GM18868 (cell line): Measurements from ENCODE around the gene ZNF276.
A peak's percentile ranks its signal among the peaks of the same experiment; 100 is the strongest.

ENCODE experiments used
- ATAC-seq: cut with Tn5 transposase; IDR thresholded peaks from one replicate; pipeline ENCODE4 v1.9.1; 2021; ENCODE audit warnings: mild to moderate bottlenecking, moderate library complexity; ENCODE audit not compliant: unreplicated experiment

Gene ZNF276

DNA sequence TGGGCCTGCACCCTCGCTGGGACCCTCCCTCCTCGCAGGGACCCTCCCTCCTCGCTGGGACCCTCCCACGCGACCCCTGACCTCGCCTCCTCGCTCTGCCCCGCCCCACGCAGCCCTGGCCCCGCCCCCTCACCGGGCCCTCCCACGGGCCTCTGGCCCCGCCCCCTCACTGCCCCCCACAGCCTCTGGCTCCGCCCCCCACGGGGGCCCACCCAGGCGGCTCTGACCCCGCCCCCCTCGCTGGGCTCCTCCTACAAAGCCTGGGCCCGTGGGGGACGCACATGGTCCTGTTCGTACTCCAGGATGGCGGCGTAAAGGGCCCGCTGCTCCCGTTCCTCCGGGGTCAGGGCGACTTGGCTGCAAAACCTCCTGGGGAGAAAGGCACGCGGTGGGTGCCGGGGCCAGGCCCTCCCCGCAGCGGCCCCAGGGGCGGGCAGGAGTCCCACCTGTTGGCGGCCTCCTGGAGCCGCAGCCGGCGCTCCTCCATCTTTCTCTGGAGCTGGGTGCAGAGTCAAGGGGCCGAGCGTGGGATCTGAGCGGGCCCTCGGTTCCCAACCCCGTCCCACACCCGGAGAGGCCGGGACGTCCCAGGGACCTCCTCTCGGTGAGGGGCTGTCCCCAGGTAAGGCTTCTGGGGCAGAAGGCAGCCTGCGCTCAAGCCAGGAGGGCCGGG lies 9.6 kb upstream of the ZNF276 start:
- ATAC-seq, result peak; percentile 49

DNA sequence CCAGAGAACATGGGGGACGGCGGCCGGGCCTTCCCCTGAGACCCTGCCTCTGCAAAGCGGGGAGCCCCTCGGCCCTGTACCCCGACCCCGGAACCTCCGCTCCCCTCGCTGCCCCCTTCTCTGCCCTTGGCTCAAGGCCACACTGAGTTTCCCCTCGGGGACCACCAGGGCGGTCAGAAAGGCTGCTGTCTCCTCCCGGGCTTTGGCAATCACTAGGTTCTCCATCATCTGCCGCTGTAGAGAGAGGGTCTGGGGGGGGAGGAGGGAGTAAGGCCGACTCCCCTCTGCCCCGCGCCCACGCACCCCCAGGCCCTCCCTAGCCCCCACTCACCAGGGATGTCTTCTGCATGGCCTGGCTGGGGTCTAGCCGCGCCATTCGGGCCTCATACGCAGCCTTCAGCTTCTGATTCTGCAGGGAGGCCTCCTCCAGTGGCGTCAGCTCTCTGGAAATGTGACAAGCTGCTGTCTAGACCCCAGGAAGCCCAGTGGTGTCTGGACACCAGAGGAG lies 9.0 kb upstream of the ZNF276 start:
- ATAC-seq, result no peak

DNA sequence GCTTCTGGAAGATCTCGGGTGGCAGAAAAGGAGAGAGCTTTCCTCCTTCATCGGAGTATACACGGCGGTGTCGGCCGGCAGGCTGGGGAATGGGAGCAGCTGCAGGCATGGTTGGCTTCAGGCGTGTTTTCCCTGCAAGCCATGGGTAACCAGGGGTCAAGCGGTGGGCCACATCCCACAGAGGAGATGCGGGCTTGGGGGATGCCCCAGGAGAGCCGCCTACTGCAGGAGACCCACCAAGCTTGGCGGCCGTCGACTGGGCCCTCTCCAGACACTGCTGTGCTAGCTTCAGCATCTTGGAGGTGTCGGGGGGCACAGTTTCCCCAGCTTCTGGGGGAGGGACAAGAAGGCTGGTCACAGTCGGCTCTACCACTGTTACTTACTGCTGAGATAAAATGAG lies 4.8 kb upstream of the ZNF276 start:
- ATAC-seq, result no peak

DNA sequence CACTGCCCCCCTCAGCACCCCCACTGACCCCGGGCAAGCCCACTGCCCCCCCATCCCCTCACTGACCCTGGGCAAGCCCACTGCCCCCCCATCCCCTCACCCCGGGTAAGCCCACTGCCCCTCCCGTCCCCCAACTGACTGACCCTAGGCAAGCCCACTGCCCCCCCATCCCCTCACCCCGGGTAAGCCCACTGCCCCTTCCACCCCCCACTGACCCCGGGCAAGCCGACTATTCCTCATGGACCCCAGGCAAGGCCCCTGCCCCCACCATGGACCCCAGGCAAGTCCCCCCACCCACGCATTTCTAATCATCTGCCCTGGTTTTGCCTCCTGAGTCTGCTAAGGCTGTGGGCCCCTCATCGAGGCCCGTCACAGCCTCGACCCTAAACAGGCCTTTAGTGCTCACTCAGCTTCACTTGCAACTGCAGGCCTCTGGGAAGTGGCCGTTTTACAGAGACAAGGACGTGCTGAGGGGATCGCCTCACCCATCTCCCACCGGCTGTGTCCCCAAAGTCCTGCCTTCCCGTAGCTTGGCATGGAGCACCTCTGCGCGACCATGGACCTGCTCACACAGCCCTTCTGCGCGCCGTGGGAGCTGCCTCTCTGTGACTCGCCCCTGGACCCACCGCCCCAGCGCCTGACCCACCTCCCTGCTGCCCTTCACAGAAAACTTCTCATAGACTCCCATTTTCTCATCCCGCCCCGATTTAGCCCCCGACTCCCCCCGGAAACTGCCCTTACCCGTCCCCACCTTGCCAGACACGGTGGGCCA lies 4.2 kb upstream of the ZNF276 start:
- ATAC-seq, result no peak

DNA sequence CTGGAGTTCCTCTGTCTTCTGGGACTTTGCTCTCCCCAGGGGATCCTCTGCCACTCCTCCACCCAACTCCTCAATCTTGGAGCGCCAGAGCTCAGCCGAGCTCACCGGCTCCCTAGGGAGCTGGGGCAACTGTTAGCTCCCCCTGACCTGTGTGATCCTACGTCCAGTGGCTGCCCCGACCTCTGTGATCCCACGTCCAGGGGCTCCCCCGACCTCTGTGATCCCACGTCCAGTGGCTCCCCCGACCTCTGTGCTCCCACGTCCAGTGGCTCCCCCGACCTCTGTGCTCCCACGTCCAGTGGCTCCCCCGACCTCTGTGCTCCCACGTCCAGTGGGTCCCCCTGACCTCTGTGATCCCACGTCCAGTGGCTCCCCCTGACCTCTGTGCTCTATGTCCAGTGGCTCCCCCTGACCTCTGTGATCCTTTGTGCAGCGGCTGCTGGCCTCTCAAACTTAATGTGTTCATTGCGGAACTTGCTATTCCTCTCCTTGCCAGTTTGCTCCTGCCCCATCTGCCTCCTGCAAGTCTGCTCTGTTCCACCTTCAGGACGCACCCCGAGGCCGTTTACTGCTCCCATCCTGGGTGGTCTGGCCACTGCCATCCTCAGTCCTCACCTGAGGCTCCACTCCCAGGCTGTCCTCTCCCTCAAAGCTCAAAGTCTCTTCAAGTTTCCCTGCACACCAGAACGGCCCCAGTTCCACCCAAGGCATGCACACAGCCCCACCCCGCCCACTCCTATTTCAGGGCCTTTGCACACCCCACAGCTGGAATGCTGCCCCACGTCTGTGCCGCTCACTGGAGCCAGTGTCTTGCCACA lies 3.4 kb upstream of the ZNF276 start:
- ATAC-seq, result no peak

DNA sequence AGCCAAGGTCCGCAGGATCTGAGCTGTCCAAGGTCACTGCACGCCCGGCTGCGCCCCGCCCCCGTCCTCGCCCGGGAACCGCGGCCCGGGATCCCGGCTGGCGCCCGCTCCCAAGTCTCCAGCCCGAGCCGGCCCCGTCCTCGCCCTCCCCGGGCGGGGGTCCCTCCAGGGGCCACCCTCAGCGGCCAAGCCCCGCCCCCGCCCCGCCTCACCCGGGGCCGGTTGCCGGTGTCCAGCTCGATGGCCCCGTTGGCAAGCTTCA lies 855 bp upstream of the ZNF276 start:
- peak; percentile 12 for ATAC-seq

DNA sequence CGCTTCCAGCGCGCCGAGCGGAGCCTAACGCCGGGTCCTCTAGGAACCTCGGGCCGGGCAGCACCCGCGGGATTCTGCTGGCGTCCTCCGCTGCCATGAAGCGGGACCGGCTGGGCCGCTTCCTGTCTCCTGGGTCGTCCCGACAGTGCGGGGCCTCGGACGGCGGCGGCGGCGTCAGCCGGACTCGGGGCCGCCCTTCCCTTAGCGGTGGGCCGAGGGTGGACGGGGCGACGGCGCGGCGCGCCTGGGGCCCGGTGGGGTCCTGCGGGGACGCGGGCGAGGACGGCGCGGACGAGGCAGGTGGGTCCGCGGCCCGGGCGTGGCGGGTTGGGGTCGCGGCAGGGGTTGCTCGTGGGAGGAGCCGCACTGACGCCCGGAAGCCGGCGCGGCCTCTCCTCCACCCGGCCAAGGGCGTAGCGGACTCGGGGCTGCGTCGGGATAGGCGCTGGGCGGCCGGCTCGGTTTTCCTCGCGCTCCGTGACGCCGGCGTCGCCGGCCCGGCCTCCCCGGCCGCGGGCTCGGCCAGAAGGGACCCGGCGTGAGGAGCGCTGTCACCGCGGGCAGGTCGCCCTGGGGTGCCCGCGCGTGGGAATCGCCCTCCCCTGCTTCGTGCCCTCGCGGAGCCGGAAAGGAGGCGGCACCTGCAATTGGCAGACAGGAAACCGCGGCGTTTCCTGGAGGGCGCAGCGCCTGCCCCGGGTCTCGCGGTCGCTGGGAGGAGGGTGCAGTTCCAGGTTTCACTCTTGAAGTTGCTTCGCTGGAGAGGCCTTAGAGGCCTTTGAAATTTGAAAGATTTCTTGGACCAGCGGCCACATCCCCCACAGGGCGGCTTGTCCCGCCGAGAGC lies 432 bp downstream of the ZNF276 start:
- peak; percentile 29 for ATAC-seq

DNA sequence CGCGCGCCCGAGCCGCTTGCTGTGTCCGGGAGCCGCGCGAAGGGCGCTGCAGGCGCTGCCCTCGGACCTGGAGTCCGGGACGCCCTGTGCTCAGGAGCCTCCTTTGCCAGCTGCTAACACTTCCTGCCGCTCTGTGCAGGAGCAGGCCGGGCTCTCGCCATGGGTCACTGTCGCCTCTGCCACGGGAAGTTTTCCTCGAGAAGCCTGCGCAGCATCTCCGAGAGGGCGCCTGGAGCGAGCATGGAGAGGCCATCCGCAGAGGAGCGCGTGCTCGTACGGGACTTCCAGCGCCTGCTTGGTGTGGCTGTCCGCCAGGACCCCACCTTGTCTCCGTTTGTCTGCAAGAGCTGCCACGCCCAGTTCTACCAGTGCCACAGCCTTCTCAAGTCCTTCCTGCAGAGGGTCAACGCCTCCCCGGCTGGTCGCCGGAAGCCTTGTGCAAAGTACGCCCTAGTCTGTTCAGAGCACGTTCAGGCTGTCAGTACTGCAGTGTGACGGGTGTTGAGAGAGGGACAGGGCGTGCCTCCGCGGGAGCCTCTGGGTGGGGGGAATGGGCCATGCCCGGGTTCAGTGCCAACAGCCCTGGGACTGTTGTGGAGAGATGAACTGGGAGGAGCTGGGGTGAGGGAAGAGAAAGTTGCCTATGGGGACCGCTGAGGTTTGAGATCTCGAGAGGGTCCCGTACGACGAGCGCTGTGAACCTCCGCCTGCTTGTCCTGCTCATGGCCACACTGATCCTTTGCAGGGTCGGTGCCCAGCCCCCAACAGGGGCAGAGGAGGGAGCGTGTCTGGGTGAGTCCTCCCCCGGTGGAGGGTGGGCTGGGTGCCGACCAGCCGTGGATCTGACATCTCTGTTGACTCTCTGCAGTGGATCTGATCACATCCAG lies 1.3 kb downstream of the ZNF276 start:
- ATAC-seq, result no peak

DNA sequence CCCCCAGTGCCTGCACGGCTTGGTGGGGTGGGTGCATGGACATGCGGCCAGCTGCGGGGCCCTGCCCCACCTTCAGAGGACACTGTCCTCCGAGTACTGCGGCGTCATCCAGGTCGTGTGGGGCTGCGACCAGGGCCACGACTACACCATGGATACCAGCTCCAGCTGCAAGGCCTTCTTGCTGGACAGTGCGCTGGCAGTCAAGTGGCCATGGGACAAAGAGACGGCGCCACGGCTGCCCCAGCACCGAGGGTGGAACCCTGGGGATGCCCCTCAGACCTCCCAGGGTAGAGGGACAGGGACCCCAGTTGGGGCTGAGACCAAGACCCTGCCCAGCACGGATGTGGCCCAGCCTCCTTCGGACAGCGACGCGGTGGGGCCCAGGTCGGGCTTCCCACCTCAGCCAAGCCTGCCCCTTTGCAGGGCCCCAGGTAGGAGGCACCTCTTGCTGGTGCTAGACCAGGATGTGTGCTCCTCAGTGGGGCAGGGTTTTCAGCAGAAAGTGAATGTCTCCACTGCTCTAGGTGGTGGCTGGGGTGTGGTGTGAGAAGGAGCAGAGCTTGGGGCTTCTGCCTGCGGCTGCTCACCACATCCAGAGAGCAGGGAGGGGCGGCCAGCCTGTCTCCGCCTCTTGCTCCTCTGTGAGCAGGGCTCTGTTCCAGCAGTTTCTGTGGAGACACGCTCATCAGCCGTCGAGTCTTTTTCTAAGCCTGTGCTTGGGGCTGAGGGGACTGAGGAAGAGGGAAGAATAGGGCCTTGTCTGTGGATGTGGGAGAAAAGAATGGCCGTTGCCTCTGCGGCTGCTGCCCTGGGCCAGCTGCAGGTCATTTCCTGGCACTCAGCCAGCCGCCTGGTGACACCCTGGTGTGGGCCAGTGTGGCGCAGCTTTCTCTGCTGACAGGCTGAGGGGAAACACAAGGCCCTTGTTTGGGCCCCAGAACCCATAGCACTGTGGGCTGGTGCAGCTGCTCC lies 2.2 kb downstream of the ZNF276 start:
- ATAC-seq, result no peak

DNA sequence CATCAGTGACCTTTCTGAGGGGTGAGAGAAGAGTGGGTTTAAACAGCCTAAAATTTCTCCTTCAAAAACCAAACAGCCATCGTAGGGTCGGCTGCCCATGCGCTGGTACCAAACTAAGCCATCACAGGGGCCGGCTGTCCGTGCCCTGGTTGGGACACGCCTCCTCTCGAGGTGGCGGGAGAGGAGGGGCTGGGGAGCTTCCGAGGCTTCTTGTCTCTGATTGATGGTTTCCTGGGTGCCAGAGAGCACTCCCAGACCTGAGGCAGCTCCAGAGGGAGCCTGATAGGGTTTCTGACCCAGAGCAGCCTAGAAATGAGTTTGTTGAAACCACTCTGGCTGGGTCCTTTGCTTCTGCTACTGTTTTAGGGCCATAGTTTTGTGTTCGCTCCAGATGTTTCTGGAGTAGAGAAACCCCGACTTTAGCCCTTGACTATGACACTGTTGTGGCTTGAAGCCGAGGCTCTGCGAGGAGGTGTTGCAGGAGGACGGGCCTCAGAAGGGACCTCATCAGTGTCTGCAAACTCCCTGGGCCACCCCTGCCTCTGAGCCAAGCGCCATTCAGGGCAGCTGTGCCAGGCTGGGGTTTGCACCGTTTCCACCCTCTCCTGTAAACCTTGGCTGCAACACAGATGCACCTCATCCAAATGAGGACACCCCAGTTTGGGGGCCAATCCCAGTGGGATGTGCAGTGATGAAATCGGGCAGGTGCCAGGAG lies 6.2 kb downstream of the ZNF276 start:
- no peak for ATAC-seq

DNA sequence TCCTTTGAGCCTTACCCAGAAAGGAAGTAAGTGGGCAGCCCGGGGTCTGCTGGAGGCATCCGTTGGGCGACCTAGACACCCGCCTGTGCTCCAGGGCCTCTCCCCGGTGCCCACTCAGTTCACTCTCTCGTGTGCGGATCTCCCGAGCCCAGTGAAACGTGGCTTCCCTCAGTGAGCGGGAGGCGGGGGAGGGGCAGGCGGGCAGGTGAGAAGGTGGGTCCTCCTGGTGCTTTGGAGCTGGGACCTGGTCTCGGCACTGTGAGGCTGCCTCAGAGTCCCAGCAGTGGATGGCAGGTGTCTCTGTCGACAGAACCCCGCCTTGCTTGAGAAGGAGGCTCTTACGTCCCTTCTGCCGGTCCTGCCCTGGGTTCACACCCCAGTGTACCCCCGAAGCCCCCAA lies 8.0 kb downstream of the ZNF276 start:
- ATAC-seq, result no peak

DNA sequence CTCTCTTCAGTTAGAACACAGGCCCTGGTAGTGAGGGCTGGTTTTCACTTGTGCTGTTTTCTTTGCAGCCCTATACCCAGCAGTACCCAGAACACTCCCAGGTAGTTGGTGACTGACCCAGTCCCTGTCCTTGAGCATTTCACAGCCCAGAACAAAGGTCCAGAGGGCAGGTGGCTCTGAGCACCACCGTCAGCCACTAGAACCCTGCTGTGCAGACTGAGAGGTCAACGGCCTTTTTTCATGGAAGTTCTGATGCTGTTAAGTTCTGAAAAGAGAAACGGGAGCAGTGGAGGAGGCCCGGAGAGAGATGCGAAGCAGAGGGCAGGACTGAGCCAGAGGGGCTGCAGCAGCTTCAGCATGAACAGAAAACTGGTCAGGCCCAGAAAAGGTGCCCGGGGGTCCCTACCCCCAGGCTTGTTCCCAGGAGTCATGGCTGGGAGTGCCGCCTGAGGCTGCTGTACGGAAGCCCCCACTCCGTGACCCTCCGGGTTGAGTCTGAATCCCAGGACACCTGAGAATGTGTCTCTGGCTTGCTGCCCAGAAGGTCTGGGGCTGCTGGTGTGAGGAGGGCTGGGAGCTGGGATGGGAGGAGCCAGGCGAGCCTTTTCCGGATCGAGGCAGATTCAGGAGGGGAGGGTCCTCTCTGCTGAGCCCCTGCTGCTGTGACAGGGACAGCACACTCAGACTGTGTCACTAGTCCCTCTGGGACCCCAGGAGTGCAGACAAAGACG lies 8.7 kb downstream of the ZNF276 start:
- no peak for ATAC-seq

DNA sequence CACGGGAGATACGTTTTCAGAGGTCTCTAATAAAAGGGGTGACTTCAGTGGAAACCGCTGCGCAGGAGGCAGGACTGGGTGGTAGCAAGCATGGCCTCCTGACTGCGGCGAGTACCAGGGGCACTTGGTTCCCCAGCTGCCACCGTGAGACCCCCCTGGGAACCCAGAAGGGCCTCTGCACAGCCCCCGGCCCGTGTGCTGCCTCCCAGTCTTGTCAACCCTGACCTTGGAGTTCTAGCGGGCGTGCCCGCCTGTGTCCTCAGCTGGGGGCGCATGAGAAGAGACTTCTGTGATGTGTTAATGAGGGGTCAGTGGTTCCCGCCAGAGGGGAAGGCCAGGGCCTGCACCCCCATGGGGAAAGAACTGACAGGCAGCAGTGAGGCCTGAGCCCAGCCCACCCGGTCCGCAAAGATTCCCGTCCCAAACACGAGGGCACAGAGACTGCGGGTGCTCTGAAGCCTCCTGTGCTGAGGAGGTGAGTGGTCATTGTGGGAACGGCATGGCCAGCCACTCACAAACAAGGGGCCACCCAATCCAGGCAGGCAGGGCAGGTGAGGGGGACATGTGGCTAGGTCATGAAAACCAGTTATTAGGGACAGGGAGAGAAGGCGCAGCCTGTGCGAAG lies 9.4 kb downstream of the ZNF276 start:
- no peak for ATAC-seq

DNA sequence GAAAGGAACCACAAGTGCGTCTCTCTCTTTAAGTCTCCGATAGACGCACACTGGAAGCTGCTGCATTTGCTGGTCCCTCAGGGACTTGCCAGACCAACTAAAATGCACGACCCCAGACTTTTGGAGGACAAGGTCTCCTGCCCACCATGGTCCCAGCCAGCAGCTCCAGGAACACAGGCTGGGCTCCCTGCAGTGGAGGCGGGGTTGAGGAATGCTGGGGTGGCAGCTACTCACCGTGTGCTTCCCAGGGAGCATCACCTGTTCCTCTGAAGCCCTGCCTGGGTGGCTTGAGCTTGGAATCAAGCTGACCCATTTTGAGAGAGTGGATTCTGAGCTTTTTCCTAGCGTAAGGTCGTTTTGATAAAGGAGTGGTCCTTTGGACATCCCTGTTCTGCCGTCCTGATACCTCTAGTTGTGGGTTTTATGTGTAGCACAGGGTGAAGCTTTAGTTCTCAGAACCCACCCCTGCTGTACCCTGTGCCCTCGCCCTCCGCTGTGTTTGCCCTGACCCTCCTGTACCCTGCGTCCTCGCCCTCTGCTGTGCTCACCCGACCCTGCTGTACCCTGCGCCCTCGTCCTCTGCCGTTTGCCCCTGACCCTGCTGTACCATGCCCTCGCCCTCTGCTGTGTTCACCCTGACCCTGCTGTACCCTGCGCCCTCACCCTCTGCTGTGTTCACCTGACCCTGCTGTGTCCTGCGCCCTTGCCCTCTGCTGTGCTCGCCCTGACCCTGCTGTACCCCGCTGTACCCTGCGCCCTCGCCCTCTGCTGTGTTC lies 11.0 kb downstream of the ZNF276 start:
- no peak for ATAC-seq

DNA sequence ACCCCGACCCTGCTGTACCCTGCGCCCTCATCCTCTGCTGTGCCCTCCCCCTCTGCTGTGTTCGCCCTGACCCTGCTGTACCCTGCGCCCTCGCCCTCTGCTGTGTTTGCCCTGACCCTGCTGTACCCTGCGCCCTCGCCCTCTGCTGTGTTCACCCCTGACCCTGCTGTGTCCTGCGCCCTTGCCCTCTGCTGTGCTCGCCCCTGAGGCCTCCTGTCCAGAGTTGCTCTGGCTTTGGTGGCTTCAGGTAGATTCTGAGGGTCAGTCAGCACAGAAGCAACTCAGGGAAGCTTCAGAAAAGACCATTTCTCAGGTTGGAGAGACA lies 11.5 kb downstream of the ZNF276 start:
- no peak for ATAC-seq

DNA sequence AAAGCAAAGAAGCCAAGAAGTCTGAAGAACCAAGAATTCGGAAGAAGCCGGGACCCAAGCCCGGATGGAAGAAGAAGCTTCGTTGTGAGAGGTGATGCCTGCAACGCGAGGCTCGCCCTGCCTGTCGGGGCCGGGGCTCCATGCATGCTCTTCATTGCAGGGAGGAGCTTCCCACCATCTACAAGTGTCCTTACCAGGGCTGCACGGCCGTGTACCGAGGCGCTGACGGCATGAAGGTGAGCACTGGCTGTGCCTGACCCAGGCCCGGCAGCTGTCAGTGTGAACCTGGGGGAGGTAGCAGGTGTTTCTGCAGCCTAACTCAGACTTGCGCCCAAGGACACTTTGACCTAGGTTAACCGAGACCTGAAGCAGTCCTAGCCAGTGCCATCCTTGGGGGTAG lies 12.0 kb downstream of the ZNF276 start:
- ATAC-seq, result no peak
